ENCODE measurements around the gene URAD. TPM values are rescaled to one million over a fixed set of nuclear protein-coding genes. Genes with fewer than 3 reads are reported as not detected.

The URAD gene
- total RNA-seq, 2 donors from 2014 or later, result 26.9 to 40.7 TPM

DNA sequence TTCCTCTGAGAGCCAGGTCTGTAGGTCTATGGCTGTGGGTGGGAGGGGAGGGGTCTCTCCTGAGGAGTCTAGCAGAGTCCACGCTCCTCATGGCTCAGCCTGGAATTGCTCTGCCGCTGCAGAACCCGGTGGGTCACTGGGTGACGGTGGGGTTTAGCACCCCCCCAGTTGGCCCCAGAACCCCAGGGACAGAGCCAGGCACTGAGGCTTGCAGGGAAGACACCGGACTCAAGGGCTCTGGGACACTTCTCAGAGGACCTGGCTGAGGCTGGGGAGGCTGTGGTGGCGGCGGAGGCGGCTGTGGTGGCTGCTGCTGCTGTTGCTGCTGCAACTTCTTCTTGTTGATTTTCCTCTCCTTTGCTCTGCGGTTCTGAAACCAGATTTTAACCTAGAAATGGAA is 25.5 kb downstream of the URAD start:
- TF ChIP-seq CTCF (IDR thresholded peaks at IDR 0.05), result no peak
- H3K36me3 ChIP-seq, result no peaks in the 10 kb centered on the region
- peaks cover 29% of the 10 kb centered on the region for H3K27me3 ChIP-seq
- DNase-seq, result peak; percentile 28
- H3K4me3 ChIP-seq, result no peak overlapping the region
- H3K4me1 ChIP-seq, result peaks cover 9% of the 10 kb centered on the region
- H3K9ac ChIP-seq (ENCODE audit: low read depth in 2 of 2, low read length in 2 of 2), result peak overlapping the region; percentile 13 to 100
- intact Hi-C loops (cut with DNase I), result no loop called here
- H3K27ac ChIP-seq, result peak overlapping the region; percentile 91
- no peaks in the 10 kb centered on the region for H3K9me3 ChIP-seq

GRCh38 chr13:27962128-27962841 is 26.2 kb downstream of the URAD start:
- peaks cover 9% of the 10 kb centered on the region for H3K4me1 ChIP-seq
- intact Hi-C loops (cut with DNase I), result no loop called here
- TF ChIP-seq CTCF (IDR thresholded peaks at IDR 0.05), result no peak
- H3K27ac ChIP-seq, result peak overlapping the region; percentile 91
- DNase-seq, result peak; percentile 65
- H3K9me3 ChIP-seq, result no peaks in the 10 kb centered on the region
- H3K36me3 ChIP-seq, result no peaks in the 10 kb centered on the region
- no peak overlapping the region for H3K4me3 ChIP-seq
- peaks cover 23% of the 10 kb centered on the region for H3K27me3 ChIP-seq
- peak overlapping the region; percentile 12 to 100 for H3K9ac ChIP-seq (ENCODE audit: low read depth in 2 of 2, low read length in 2 of 2)

- no peaks in the 10 kb centered on the region for H3K36me3 ChIP-seq
- peak; percentile 37 for DNase-seq
- peaks cover 9% of the 10 kb centered on the region for H3K4me1 ChIP-seq
- intact Hi-C loops (cut with DNase I), result no loop called here
- H3K27me3 ChIP-seq, result peaks cover 19% of the 10 kb centered on the region
- no peaks in the 10 kb centered on the region for H3K9me3 ChIP-seq
- peak overlapping the region; percentile 48 to 100 for H3K9ac ChIP-seq (ENCODE audit: low read depth in 2 of 2, low read length in 2 of 2)
- no peak for TF ChIP-seq CTCF (IDR thresholded peaks at IDR 0.05)
- peak overlapping the region; percentile 32 for H3K4me3 ChIP-seq
- peak overlapping the region; percentile 91 for H3K27ac ChIP-seq
Measured at GRCh38 chr13:27961227-27962085, 27.0 kb downstream of the URAD start.

DNA sequence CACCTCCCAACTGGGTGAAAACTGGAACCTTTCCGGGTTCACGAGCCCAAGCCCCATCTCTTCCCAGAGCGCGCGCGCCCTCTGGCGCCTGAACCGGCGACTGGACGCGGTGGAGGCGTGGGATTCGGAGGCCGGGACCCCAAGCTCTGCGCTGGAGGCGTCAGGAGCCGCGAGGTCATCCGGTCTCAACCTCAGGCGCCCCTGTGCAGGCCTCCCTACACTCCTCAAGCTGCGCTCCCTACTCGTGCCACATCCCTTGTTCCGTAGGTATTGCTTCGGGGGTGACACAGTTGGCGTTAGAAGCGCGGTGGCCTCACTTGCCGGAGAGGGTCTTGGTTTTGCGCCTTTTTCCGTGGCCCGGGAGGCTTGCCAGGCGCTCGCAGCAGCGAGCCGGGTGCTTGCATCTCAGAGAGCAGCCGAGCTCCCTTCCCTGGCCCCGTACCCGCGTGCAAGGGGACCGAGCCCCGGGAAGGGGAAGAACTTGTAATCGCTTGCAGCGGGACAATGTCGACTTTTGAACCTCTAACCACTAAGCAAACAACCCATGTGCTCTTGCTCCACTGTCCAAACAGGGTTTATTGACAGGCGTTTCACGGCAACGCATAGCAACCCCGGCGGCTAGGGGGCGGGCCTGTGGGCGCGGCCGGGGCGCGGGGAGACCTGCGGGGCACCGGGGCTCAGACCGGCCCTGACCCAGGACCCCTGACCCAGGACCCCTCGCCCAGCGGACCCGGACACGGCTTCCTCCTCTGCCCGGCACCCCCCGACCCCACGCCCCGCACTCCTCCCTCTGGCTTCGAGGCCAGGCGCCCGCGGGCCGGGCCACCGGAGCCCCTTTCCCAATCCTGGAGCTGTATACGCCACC is 27.9 kb downstream of the URAD start:
- peak overlapping the region; percentile 91 for H3K27ac ChIP-seq
- no peaks in the 10 kb centered on the region for H3K9me3 ChIP-seq
- DNase-seq, result peak; percentile 91
- H3K4me1 ChIP-seq, result peaks cover 9% of the 10 kb centered on the region
- peaks cover 10% of the 10 kb centered on the region for H3K27me3 ChIP-seq
- intact Hi-C loops (cut with DNase I), result no loop called here
- H3K36me3 ChIP-seq, result no peaks in the 10 kb centered on the region
- TF ChIP-seq CTCF (IDR thresholded peaks at IDR 0.05), result peak; percentile 58
- H3K4me3 ChIP-seq, result peak overlapping the region; percentile 32
- peak overlapping the region; percentile 54 to 100 for H3K9ac ChIP-seq (ENCODE audit: low read depth in 2 of 2, low read length in 2 of 2)

DNA sequence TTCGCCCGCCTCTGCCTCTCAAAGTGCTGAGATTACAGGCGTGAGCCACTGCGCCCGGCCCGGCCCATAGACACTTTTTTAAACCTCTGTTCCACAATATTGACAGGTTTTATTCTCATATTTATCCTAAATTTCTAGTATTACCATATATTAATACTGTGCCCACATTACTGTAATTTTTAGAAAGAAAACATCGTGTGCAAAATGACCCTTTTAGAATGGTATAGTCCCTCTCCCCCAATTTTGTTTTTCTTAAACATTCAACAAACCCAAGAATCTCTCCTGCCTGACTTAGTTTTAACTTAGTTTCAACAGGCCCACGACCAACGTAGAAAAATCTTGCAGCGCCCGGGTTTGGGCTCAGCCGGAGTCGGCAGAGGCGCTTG is 28.5 kb downstream of the URAD start:
- H3K9ac ChIP-seq (ENCODE audit: low read depth in 2 of 2, low read length in 2 of 2), result peak overlapping the region in 1 of 2 donors; percentile 100
- peaks cover 9% of the 10 kb centered on the region for H3K4me1 ChIP-seq
- H3K4me3 ChIP-seq, result peak overlapping the region; percentile 32
- H3K27ac ChIP-seq, result peak overlapping the region; percentile 91
- H3K9me3 ChIP-seq, result no peaks in the 10 kb centered on the region
- no peaks in the 10 kb centered on the region for H3K36me3 ChIP-seq
- intact Hi-C loops (cut with DNase I), result no loop called here
- TF ChIP-seq CTCF (IDR thresholded peaks at IDR 0.05), result no peak
- peaks cover 8% of the 10 kb centered on the region for H3K27me3 ChIP-seq
- no peak for DNase-seq

All from colonic mucosa (tissue), 4 donors.